GM21825 (cell line): ENCODE measurements around the gene EHF.

Experiments
- ATAC-seq: cut with Tn5 transposase; IDR thresholded peaks from one replicate; pipeline ENCODE4 v1.9.1; 2021; ENCODE audit warnings: mild to moderate bottlenecking, moderate library complexity; ENCODE audit not compliant: unreplicated experiment

EHF gene

DNA sequence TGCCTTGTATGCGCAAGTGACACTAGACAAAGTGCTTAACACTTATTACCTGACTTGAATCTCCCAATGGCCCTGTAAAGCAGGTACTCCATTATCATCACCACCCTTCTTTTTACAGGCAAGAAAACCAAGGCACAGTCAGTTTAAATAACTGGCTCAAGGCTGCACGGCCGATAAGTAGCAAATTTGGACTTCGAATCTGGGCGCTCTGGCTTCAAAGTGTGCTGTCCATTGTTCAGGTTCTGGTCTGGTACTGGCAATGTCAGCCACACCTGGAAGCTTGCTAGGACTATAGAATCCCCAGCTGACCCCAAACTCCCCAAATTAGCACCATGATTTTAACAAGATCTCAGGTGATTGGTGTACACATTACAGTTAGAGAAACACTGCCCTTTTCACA is 19.3 kb upstream of the EHF start:
- no peak for ATAC-seq

GRCh38 chr11:34602245-34602644 is 18.6 kb upstream of the EHF start:
- no peak for ATAC-seq

DNA sequence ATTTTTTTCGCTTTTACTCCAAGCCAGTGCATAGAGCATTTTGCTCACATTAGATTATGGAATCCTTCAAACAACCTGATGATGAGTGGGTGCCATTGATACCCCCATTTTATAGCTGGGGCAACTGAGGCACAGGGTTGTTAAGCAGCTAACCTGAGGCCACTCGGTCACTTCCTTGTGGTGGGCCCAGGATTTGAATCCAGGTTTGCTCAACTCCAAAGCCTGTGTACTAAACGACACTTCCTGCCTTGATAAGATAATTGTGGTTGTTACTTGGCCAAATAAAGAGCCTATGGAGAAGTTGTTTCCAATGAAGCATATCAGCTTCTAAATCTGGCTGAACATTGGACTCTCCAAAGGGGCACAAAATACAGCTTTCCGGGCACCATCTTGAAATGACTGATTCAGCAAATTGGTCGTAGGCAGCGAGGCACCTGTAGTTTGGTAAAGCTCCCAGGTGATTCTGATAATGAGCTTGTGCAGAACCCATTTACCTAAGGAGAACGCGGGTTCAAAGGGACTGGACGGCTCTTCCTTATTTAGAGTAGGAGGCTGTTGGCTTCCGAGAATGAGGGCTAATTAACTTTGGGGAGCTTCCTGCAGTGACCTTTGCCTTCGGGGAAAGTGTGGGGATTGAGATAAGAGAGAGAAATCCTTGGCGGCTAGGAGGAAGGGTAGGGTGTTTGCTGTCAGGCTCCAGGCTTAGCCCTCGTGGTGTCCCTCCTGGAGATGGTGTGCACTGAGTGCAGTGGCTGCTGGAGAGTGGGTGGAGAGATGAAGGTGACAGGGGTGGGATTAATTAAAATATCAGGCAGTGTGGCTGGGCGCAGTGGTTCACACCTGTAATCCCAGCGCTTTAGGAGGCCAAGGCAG is 17.5 kb upstream of the EHF start:
- no peak for ATAC-seq

DNA sequence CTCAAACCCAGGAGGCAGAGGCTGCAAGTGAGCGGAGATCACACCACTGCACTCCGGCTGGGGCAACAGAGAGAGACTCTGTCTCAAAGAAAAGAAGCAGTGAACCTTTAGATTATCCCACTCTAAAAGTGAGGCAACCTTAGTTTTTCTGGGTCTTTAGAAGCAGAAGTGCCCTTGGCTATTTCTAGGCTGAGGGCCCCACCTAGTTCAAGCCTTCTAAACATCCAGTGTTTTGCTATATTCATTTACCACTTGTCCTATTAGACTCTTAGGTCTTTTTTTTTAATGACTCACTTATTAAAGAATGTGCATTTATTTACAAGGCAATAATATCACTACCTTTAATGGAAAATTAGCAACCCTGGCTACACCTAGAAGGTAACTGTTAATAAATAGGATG is 16.7 kb upstream of the EHF start:
- ATAC-seq = no peak

- no peak for ATAC-seq
These were observed 16.0 kb upstream of the EHF start for GRCh38 chr11:34604911-34605310.

GRCh38 chr11:34605481-34606325 is 15.2 kb upstream of the EHF start:
- ATAC-seq = no peak

DNA sequence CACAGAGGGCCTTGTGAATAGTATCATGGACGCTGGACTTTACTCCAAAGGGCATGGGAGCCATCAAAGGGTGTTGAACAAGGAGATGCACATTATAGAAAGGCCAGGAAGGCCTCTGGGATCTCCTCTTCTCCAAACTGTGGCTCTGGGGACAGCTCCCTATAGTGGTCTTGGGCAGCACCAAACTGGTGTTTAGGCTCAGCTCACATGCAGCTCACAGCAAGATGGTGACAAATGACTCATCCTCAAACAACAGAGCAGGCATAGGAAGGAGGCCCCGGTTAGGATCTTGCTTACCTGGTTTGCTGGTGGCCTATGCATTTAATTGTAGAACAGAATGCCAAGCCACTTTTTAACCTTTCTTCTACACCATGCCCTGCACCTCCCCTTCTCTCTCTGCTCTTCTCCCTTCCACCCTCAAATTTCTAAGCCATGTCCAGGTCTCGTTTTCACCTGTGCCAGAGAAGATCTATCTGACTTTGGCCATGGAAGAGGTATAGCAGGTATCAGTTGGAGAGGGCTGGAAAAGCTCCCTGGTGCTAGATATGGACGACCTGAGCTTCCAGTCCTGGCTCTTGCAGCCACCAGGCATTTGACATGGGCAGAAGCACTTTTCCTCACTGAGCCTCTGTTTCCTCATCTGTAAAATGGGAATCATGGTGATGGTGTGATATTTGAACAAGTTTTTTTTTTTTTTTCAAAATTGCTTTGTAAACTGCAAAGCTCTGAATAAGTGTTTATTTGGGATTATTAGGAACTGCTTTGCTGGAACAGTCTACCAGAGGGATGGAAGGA is 14.4 kb upstream of the EHF start:
- ATAC-seq = no peak

GRCh38 chr11:34609187-34609751 is 11.6 kb upstream of the EHF start:
- no peak for ATAC-seq

DNA sequence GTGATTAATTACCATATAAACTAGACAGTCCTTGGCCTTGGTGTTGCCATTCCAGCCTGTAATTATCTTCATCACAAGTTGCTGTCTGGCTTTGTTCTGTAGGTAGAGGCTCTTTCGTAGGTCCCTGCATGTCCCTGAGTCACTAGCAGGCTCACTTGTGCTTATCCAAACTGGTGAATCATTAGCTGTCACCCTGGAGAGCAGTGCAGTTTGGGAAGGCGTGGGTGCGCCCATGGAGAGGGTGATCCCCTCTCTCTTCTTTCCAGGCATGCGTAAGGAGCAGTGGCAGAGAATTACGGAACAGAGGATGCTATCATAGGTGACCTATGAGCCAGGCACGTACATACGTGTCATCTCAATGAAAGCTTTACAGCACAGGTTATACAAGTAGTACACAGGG is 11.0 kb upstream of the EHF start:
- no peak for ATAC-seq

DNA sequence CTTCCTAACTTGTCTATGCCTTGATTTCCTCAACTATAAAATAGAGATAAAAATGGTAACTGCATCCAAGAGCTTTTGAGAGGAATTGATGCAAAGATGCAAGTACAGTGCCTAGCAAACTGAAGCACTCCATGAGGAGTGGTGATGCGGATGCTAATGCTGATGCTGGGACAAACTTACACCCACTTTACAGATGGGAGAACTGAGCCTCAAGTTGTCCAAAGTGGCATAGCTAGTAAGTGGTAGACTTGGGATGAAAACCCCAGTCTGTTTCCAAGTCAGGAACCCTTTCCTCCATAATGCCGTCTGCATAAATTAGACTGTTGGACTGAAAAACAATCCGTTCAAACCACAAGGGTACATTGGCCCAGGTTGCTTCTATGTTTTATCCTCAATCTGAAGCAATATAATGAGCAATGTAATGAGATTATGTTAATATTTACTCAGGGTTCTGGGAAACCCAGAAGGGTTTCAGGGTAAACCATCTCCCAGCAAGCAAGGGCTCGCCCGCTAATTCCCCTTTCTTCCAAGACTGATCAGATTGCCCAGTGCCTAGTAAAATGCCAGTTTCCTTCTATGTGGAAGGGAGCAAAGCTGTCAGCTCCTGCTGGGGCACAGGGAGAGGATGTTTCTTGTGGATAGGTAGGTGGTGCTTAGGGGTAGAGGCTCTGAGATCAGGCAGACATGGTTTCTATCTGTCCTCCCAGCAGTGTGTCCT is 10.4 kb upstream of the EHF start:
- no peak for ATAC-seq

- no peak for ATAC-seq
These were observed 7.9 kb upstream of the EHF start for GRCh38 chr11:34613015-34613414.

GRCh38 chr11:34613552-34614056 is 7.3 kb upstream of the EHF start:
- ATAC-seq = peak; percentile 76

- peak; percentile 59 for ATAC-seq
These were observed 6.4 kb upstream of the EHF start for GRCh38 chr11:34614344-34615104.

DNA sequence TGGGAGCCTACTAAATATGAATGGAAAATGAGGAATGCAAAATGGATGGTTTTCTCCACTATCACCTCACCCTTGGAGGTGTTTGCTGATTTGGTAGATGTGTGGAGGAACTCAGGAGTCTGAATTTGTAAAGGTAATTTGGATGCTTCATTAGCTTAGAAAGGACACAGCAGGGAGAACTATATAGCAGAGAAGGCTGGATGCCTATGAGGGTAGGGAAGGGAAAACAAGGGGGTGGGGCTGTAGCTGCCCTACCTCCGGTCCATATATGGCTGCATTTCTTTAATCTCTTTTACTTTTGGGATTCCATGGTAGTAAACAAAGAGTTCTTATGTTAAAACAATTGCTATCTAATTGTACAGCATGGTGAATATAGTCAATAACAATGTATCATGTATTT is 4.8 kb upstream of the EHF start:
- no peak for ATAC-seq

DNA sequence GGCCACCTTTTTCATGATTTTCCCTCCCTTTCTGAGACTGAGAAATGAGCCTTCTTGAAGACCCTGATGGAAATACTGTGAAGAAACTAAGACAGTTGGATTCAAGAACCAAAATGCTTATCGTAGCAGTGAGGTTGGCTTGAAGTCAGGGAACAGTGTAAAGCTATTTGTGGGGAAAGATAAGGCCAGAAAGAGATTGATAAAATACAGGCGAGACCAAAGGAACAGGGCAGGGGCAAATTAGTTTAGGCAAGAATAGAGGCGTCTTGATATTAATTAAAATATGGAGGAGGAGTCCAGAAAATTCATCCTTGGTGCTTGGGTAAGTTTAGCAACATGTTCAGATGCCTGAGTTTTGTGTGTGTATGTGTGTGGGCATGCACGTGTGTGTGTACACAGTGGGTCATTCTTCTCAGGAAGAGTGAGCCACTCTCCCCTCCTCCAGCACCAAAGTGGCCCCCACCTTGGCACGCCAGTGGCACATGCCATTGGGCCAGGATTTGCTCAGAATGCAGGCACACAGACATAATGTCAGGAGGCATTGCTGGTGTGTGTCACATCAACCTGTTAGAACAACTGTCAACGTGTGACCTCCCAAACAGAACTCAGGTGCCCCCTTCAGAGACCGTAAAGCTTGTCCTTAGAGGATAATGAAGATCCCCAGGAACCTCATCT is 3.9 kb upstream of the EHF start:
- no peak for ATAC-seq

DNA sequence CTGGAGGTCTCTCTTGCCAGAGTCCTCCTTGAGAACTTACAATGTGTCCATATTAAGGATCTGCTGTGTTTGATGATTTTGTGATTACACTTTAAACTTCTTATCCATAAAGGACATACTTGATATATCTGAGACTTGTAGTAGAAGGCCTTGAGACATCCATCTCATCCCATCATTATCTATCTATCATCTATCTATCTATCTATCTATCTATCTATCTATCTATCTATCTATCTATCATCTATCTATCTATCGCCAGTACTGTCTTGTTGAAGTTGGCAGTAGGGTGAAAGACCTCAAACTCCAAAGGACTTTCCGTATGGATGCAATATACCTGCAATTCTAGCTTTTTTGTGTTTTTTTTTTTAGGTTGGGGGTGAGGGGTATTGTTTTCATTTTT is 2.5 kb upstream of the EHF start:
- no peak for ATAC-seq

DNA sequence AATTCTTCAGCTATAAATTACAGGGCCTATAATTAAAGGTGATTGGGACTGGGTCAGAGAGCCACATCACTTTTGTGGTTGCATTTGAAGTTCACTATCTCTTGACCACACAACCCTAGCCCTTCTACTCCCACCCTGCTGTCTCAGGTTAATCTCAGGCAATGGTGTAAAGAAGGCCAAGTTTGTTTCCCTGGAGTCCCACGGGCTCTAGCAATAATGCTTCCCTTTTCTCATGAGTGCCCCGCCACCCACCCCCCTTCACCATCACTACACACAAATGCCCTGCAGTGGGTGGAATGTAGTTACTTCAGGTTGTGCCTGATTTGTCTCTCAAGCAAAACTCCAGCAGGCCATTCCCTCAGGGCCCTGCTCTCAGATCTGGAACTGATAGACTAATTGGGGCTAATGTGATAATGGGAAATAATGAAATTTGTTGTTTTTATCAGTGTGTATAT is 1.8 kb upstream of the EHF start:
- no peak for ATAC-seq

DNA sequence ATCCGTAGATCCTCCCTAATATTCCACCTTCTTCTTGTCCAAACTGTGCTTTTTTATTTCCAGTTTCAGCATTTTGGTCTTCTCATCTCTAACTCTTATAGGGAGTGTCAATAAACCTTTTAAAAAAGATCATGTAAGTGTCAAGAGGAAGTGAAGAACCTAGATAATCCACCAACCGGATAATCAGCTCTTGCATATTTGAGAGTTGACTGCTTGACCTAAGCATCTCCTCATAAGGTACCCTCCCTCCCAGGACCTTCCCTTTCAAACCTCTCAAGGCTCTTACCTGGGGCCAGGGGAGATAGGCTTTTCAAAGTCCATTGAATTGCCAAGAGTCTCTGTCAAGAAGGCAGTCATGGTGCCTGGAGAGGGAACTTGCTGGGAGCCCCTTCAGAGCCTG is 691 bp upstream of the EHF start:
- no peak for ATAC-seq

- no peak for ATAC-seq
These were observed 983 bp downstream of the EHF start for GRCh38 chr11:34621876-34622275.
